ENCODE results near the gene EXOC8. TPM values are rescaled to one million over a fixed set of nuclear protein-coding genes. Genes with fewer than 3 reads are reported as not detected.
"Not testable (repeated sequence)": the region's sequence is repeated elsewhere in the genome, so short reads cannot be mapped to it uniquely, and the experiment has no call there.

EXOC8 gene
- total RNA-seq, 1 experiment from 2014 or later, result 12.7 TPM

DNA sequence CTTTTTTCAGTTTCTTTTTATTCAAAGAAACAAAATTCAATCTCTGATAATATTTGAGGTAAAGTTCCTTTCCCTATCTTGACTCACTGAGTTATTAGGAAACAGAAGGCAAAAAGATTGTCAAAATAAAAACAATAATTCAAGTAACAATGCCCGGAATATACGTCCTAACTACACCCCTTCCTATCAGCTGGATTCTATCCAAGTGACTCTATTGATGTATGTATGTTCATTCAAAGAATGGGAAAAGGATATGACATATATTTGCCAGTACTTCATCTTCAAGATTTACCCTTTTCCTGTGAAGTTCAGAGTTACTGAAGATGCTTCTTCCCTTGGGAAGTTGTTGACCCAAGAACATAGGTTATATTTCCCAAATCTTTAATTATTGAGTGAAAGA, 14.2 kb upstream of the EXOC8 start (continued):
- TF ChIP-seq REST (IDR thresholded peaks at IDR 0.05; ENCODE audit: low read depth) (no peak), SRF (IDR thresholded peaks at IDR 0.05; ENCODE audit: low read depth) (no peak)

DNA sequence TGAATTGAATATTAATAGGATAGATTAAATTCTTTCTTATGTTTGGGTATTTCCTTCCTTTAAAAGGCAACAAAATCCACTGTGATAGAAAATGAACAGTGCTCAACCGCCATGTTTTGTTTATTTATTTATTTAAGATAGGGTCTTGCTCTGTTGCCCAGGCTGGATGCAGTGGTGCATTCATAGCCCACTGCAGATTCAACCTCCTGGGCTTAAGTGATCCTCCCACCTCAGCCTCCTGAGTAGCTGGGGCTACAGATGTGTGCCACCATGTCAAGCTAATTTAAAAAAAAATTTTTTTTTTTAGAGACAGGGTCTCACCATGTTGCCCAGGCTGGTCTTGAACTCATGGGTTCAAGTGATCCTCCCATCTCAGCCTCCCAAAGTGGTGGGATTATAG, 11.2 kb upstream of the EXOC8 start:
- H3K27me3 ChIP-seq (ENCODE audit: insufficient read depth, low read length); ATAC-seq; H3K9ac ChIP-seq (ENCODE audit: low read length); H3K9me2 ChIP-seq (ENCODE audit: insufficient read depth); RAD21 ChIA-PET (ENCODE audit: low non-redundant PET in 1 of 2, low total read pairs in 2 of 2, uncharacterized antibody in 2 of 2, unreplicated experiment in 2 of 2); H4K20me1 ChIP-seq (ENCODE audit: insufficient read depth); BruUV-seq (replicated peaks); POLR2A ChIA-PET; intact Hi-C loops (cut with micrococcal nuclease); DNase-seq (ENCODE audit: low read depth, low spot score); H3K9me3 ChIP-seq (ENCODE audit: control insufficient read depth in 1 of 2, insufficient read depth in 1 of 2, low read depth in 1 of 2, low read length in 2 of 2); H3K4me3 ChIP-seq (replicated peaks in 1 of 2; ENCODE audit: low read depth in 1 of 2, low read length in 2 of 2); H2AFZ ChIP-seq (ENCODE audit: low read depth, low read length, poor library complexity, severe bottlenecking); H3K4me2 ChIP-seq (ENCODE audit: low read length); H3K4me1 ChIP-seq (ENCODE audit: control insufficient read depth in 1 of 2, insufficient read depth in 2 of 2, low read length in 2 of 2); CTCF ChIA-PET; H3K27ac ChIP-seq (ENCODE audit: low read depth, low read length): not testable (repeated sequence)
- peaks cover 22 to 23% of the 10 kb centered on the region in 2 experiments; a peak in 3 of 4 replicates for H3K36me3 ChIP-seq (ENCODE audit: control insufficient read depth in 1 of 2, insufficient read depth in 2 of 2, low read length in 2 of 2)
- H3K79me2 ChIP-seq (ENCODE audit: insufficient read depth, low read length), result peaks cover 12% of the 10 kb centered on the region; the same call in 1 of the 2 replicates

DNA sequence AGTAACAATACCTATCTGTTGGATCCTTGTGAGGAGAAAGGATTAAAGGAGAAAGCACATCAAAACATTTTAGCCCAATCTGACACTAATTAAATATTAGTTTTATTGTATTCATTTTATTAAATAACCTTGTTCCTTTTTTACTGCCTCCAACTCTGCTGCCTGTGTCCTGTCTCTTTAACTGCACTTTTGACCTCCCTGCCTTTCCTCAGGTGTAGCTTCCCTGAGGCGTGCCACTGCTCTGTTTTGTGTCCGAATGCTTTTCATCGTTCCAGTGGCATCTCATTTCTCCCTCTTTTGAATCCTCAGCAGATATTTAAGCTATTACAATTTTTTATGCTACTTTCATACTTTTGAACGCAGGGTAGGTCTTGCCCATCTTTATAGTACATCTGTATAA, 10.8 kb upstream of the EXOC8 start:
- CTCF ChIA-PET, result no interaction called here
- Histone ChIP-seq H3K9me3 (ENCODE audit: control insufficient read depth in 1 of 2, insufficient read depth in 1 of 2, low read depth in 1 of 2, low read length in 2 of 2) (no peaks in the 10 kb centered on the region), H3K4me2 (ENCODE audit: low read length) (no peak overlapping the region), H2AFZ (ENCODE audit: low read depth, low read length, poor library complexity, severe bottlenecking) (no peak overlapping the region), H3K4me3 (replicated peaks in 1 of 2; ENCODE audit: low read depth in 1 of 2, low read length in 2 of 2) (no peak overlapping the region), H4K20me1 (ENCODE audit: insufficient read depth) (no peaks in the 10 kb centered on the region), H3K4me1 (ENCODE audit: control insufficient read depth in 1 of 2, insufficient read depth in 2 of 2, low read length in 2 of 2) (no peaks in the 10 kb centered on the region), H3K9me2 (ENCODE audit: insufficient read depth) (no peaks in the 10 kb centered on the region), H3K79me2 (ENCODE audit: insufficient read depth, low read length) (peaks cover 15% of the 10 kb centered on the region; the same call in 1 of the 2 replicates), H3K36me3 (ENCODE audit: control insufficient read depth in 1 of 2, insufficient read depth in 2 of 2, low read length in 2 of 2) (peaks cover 20 to 23% of the 10 kb centered on the region in 2 experiments; a peak in 3 of 4 replicates), H3K27ac (ENCODE audit: low read depth, low read length) (no peak overlapping the region), H3K27me3 (ENCODE audit: insufficient read depth, low read length) (no peaks in the 10 kb centered on the region), H3K9ac (ENCODE audit: low read length) (no peak overlapping the region)
- ATAC-seq, result no peak
- DNase-seq (ENCODE audit: low read depth, low spot score), result no peak
- POLR2A ChIA-PET, result no interaction called here
- RAD21 ChIA-PET (ENCODE audit: low non-redundant PET in 1 of 2, low total read pairs in 2 of 2, uncharacterized antibody in 2 of 2, unreplicated experiment in 2 of 2), result no interaction called here
- BruUV-seq (replicated peaks), result no TSS peak
- intact Hi-C loops (cut with micrococcal nuclease), result no loop called here
- TF ChIP-seq EZH2 (IDR thresholded peaks at IDR 0.05), result no peak
- TF ChIP-seq RAD21 (IDR thresholded peaks at IDR 0.05; ENCODE audit: low read depth), result no peak
- TF ChIP-seq POLR2AphosphoS5 (IDR thresholded peaks at IDR 0.05; ENCODE audit: low read depth, low read length), result no peak
- no peak for TF ChIP-seq ZFX (IDR thresholded peaks at IDR 0.05)
- no peak for TF ChIP-seq SRF (IDR thresholded peaks at IDR 0.05; ENCODE audit: low read depth)
- TF ChIP-seq SP1 (IDR thresholded peaks at IDR 0.05; ENCODE audit: low read depth), result no peak
- TF ChIP-seq TCF7L2 (IDR thresholded peaks at IDR 0.05; ENCODE audit: borderline replicate concordance, extremely low read depth, insufficient read depth, insufficient read length), result no peak
- no peak for TF ChIP-seq MAX (IDR thresholded peaks at IDR 0.05)
- TF ChIP-seq, protein P1, sequence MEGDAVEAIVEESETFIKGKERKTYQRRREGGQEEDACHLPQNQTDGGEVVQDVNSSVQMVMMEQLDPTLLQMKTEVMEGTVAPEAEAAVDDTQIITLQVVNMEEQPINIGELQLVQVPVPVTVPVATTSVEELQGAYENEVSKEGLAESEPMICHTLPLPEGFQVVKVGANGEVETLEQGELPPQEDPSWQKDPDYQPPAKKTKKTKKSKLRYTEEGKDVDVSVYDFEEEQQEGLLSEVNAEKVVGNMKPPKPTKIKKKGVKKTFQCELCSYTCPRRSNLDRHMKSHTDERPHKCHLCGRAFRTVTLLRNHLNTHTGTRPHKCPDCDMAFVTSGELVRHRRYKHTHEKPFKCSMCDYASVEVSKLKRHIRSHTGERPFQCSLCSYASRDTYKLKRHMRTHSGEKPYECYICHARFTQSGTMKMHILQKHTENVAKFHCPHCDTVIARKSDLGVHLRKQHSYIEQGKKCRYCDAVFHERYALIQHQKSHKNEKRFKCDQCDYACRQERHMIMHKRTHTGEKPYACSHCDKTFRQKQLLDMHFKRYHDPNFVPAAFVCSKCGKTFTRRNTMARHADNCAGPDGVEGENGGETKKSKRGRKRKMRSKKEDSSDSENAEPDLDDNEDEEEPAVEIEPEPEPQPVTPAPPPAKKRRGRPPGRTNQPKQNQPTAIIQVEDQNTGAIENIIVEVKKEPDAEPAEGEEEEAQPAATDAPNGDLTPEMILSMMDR (IDR thresholded peaks at IDR 0.05 in 2 of 3, conservative IDR thresholded peaks at IDR 0.05 in 1 of 3; ENCODE audit: borderline replicate concordance in 1 of 3, insufficient read depth in 1 of 3, low read depth in 2 of 3, low read length in 2 of 3), result no peak
- no peak for TF ChIP-seq CEBPB (IDR thresholded peaks at IDR 0.05; ENCODE audit: low read depth)
- no peak for TF ChIP-seq ZNF274 (IDR thresholded peaks at IDR 0.05; ENCODE audit: low read depth, low read length)

All from HCT116 (cell line).